Activated T-cell treated with anti-CD3 and anti-CD28 coated beads, Interleukin-2, amount 50 U/mL, for 48 hours (primary cell): ENCODE results near the gene C1QL1.

Experiments used
- DNase-seq, 2 experiments: peaks; one replicate each; pipeline ENCODE4 v3.0.0-alpha.2; 2020

Gene C1QL1

DNA sequence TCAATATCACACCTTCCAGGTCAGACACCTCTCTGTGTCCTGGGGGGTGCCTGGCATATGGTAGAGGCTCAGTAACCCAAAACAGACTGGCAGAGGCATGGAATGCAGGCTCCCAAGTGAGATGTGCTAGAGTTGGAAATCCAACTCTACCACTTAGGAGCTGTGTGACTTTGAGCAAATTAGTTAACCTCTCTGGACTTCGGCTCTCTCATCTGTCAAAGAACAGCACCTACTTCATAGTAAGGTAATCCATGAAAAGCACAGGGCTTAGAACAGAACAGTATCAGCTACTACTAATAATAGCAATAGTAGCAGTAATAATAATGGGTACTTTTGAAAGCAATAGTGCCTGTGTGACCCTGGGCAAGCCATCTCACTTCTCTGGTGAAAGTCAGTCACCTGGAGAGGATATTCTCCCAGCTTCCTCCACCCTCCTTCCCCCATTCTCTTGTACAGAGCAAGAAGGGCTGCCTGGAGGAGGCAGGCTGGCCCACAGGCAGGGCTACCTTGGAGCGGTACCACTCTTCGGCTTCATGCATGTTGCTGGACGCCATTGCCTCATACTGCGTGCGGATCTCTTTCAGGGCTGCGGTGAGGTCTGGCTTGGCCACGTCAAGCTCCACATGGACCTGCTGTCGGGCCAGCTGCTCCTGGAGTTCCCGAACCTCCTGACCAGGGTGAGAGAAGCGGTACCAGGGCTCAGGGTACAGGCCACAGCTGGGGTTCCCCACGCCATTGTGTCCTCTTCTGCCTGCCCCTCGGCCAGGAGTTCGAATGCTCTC lies 55.1 kb downstream of the C1QL1 start:
- no peak for DNase-seq

DNA sequence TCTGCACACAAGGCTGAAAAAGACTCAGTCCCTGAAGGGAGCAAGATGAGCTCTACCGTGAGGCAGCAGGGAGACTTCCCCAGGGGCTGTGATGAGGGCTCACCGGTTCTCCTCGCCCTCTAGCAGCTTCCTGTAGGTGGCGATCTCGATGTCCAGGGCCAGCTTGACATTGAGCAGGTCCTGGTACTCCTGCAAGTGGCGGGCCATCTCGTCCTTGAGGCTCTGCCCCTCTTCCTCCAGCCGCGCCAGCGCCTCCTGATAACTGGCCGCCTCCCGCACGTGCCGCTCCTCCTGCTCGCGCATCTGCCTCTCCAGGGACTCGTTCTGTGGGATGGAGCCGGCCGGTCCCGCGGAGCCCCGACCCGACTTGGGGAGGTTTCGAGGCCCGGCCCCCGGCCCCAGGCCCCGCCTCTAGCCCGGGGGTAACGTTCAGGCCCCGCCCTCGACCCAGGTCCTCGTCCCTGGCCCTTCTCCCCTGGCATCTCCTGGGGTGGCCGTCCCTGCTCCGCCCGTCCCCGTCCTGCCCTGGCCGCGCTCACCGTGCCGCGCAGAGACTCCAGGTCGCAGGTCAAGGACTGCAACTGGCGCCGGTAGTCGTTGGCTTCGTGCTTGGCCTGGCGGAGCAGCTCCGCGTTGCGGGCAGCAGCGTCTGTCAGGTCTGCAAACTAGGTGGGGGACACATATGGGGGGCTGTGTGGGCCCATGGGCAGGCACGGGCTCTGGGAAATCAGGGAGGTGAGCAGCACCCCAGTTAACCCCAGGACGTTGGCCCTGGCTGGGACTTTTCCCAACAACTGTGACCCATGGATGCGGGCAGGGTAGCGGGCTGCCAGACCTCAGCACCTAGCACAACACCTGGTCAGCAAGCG lies 56.7 kb downstream of the C1QL1 start:
- DNase-seq = peak; percentile 69 to 71

DNA sequence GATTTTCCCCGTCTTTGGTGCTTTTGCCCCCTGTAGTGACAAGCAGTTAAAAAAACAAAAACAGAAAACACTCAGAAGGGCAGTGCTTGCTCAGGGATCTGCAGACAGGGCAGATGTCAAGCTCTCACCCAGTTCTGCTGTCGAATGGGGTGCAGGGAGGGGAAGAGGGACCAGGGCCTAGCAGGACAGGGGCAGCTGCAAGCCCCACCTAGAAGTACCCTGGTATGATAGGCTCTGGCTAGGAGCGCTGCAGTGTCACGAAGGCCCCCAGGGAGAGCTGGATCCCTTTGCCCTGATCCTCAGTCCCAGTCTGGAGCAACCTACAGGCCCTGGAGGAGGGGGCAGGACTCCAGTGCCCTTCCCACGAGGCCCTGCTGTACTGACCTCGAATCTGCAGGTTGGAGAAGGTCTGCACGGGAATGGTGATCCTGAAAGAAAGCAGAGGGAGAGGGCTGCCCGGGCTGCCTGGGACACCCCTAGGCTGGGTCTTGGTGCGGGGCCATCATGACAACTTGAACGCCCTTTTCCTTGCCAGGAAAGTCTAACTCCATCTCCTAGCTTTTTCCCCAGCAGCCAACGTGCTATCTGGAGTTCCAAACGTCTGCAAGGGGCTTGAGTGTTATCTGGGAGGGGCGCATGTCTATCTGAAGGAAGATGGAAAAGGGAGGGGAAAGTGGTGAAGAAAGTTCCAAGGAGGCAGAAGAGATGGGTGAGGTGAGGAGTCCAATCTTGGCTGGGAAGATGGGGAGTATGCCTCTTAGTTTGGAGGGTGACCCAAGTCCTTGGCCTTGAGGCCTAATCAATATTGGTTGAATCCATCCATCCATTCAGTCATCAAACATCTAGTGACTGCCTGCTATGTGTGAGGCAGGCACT lies 57.6 kb downstream of the C1QL1 start:
- no peak for DNase-seq
